GM23338 (cell line): Measurements from ENCODE around the gene ANXA7.

Source experiments
- CREB1 ChIP-seq: fragments of 250-450 bp; sonication (Bioruptor Pico); IDR thresholded peaks from 2 replicates; pipeline ENCODE4 v1.5.0; 2020; ENCODE audit warnings: low read depth, mild to moderate bottlenecking, moderate library complexity
- EZH2 ChIP-seq: fragments of 200-600 bp; sonication (generic); IDR thresholded peaks from one replicate; pipeline ENCODE4 v1.8.0; 2017; ENCODE audit warnings: antibody characterized with exemption, mild to moderate bottlenecking, low read depth; ENCODE audit not compliant: unreplicated experiment
- EZH2phosphoT487 ChIP-seq: fragments of 200-600 bp; sonication (generic); IDR thresholded peaks from one replicate; pipeline ENCODE4 v1.8.1; 2018; ENCODE audit warnings: antibody characterized with exemption; ENCODE audit not compliant: unreplicated experiment
- POLR2AphosphoS5 ChIP-seq: IDR thresholded peaks from 2 replicates; pipeline ENCODE4 v1.6.1; 2016; ENCODE audit warnings: antibody characterized with exemption, low read depth
- TF ChIP-seq, protein P1 (sequence below), 2 experiments: fragments of 200-600 bp in 1 of 2; sonication (generic) in 1 of 2; conservative IDR thresholded peaks; 2 replicates each; pipeline versions ENCODE4 v1.5.1 to v1.6.1; 2016 to 2017; ENCODE audit warnings: antibody characterized with exemption in 2 of 2, low read depth in 2 of 2, mild to moderate bottlenecking in 2 of 2, moderate library complexity in 1 of 2

DNA sequence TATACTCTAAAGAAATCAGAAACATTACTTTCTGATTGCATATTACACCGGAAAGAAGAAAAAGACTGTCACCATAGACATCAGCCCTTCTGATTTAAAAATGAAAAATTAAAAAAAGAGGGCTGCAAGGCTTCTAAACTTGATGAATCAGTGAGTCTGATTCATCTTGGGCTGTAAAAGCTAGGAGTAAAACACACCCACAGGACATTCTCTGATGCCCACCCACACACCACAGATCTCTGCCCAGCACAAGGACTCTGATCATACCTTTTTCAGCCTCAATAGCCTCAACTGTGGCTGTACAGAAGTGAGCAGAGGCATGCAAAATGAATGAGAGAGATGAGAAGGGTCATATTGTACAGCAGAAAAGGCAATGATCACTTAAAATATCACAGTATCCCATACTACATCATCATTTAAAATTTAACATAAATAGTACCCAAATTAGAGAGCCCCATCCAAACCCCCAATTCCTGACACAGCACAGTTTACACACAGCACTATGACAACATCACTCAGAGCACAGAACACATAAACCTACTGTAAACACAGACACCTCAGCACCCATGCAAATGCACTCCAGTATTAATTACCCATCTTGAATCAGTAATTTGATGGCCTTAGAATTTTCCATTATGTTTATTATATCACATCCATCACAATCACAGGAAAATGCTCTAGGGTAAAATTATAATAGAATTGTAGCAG lies 25.9 kb upstream of the ANXA7 start:
- TF ChIP-seq, protein P1, sequence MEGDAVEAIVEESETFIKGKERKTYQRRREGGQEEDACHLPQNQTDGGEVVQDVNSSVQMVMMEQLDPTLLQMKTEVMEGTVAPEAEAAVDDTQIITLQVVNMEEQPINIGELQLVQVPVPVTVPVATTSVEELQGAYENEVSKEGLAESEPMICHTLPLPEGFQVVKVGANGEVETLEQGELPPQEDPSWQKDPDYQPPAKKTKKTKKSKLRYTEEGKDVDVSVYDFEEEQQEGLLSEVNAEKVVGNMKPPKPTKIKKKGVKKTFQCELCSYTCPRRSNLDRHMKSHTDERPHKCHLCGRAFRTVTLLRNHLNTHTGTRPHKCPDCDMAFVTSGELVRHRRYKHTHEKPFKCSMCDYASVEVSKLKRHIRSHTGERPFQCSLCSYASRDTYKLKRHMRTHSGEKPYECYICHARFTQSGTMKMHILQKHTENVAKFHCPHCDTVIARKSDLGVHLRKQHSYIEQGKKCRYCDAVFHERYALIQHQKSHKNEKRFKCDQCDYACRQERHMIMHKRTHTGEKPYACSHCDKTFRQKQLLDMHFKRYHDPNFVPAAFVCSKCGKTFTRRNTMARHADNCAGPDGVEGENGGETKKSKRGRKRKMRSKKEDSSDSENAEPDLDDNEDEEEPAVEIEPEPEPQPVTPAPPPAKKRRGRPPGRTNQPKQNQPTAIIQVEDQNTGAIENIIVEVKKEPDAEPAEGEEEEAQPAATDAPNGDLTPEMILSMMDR (conservative IDR thresholded peaks at IDR 0.05; ENCODE audit: low read depth in 2 of 2) = no peak
- TF ChIP-seq POLR2AphosphoS5 = no peak
- no peak for TF ChIP-seq CREB1 (CRISPR knock-in tag)
- TF ChIP-seq EZH2 = no peak
- no peak for TF ChIP-seq EZH2phosphoT487
